Measurements from ENCODE around the gene ADORA2B.

DNA sequence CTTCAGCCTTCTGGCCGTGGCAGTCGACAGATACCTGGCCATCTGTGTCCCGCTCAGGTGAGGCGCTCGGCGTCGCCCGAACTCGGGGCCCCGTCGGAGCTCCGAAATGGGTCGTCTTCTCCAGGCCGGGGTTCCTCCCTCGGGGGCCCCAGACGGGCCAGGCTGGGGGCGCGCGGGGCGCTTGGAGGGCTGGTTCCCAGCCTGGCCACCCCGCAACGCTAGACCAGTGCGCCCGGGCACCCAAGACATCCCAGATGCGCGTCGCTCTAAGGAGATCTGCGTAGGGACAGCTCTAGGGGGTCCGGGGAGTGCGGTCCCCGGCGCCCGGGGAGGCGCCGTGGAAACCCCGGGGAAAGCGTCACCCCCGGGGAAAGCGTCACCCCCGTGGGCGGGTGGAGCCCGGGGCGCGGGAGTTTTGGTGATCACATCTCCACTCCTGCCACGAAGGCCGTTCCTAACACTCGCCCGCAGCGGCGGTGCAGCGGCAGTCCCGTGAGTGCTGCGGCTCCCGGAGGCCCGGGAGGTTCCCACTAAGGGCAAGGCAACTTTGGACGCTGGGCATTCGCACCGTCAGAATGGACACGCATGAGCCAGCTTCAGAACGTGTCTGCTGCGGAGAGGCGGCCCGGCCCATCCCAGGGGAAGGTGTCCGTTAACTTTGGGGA is 729 bp downstream of the ADORA2B start:
- TF ChIP-seq, protein P1, sequence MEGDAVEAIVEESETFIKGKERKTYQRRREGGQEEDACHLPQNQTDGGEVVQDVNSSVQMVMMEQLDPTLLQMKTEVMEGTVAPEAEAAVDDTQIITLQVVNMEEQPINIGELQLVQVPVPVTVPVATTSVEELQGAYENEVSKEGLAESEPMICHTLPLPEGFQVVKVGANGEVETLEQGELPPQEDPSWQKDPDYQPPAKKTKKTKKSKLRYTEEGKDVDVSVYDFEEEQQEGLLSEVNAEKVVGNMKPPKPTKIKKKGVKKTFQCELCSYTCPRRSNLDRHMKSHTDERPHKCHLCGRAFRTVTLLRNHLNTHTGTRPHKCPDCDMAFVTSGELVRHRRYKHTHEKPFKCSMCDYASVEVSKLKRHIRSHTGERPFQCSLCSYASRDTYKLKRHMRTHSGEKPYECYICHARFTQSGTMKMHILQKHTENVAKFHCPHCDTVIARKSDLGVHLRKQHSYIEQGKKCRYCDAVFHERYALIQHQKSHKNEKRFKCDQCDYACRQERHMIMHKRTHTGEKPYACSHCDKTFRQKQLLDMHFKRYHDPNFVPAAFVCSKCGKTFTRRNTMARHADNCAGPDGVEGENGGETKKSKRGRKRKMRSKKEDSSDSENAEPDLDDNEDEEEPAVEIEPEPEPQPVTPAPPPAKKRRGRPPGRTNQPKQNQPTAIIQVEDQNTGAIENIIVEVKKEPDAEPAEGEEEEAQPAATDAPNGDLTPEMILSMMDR (IDR thresholded peaks at IDR 0.05; ENCODE audit: low read depth, low read length, poor library complexity, severe bottlenecking): no peak
- no peak for TF ChIP-seq EZH2phosphoT487 (IDR thresholded peaks at IDR 0.05; ENCODE audit: borderline replicate concordance, low read length)
